ENCODE data around the gene SLC25A22. TPM values are rescaled to one million over a fixed set of nuclear protein-coding genes. Genes with fewer than 3 reads are reported as not detected.

SLC25A22 gene
- total RNA-seq, 1 experiment from 2014 or later = 24.6 TPM

GRCh38 chr11:839280-839623 is 41.2 kb upstream of the SLC25A22 start:
- Histone ChIP-seq H3F3A (ENCODE audit: insufficient read depth, low read depth) (peaks cover 21% of the 10 kb centered on the region; the same call in 1 of the 2 replicates), H3K27ac (no peak overlapping the region), H2AFZ (no peak overlapping the region), H3K4me2 (no peak overlapping the region), H3K79me2 (ENCODE audit: low read depth) (peaks cover 21% of the 10 kb centered on the region), H3K36me3 (ENCODE audit: low read depth) (no peaks in the 10 kb centered on the region), H3K9me2 (ENCODE audit: insufficient read depth) (no peaks in the 10 kb centered on the region), H4K20me1 (ENCODE audit: insufficient read depth) (peaks cover 18% of the 10 kb centered on the region), H3K4me1 (replicated peaks; ENCODE audit: insufficient read depth) (peaks cover 21% of the 10 kb centered on the region), H3K9me3 (ENCODE audit: insufficient read depth, low read depth) (no peaks in the 10 kb centered on the region), H3K27me3 (ENCODE audit: insufficient read depth, low read depth) (no peaks in the 10 kb centered on the region), H3K4me3 (no peak overlapping the region)
- no peak for DNase-seq
- no TSS peak for BruUV-seq (replicated peaks)
- POLR2A ChIA-PET (ENCODE audit: unreplicated experiment) = no interaction called here
- intact Hi-C loops (cut with micrococcal nuclease; ENCODE audit: unreplicated experiment) = no loop called here
- TF ChIP-seq EZH2 (IDR thresholded peaks at IDR 0.05; ENCODE audit: low read depth) = no peak
- TF ChIP-seq, protein P1, sequence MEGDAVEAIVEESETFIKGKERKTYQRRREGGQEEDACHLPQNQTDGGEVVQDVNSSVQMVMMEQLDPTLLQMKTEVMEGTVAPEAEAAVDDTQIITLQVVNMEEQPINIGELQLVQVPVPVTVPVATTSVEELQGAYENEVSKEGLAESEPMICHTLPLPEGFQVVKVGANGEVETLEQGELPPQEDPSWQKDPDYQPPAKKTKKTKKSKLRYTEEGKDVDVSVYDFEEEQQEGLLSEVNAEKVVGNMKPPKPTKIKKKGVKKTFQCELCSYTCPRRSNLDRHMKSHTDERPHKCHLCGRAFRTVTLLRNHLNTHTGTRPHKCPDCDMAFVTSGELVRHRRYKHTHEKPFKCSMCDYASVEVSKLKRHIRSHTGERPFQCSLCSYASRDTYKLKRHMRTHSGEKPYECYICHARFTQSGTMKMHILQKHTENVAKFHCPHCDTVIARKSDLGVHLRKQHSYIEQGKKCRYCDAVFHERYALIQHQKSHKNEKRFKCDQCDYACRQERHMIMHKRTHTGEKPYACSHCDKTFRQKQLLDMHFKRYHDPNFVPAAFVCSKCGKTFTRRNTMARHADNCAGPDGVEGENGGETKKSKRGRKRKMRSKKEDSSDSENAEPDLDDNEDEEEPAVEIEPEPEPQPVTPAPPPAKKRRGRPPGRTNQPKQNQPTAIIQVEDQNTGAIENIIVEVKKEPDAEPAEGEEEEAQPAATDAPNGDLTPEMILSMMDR (conservative IDR thresholded peaks at IDR 0.05) = no peak
- CTCF ChIA-PET = no interaction called here

DNA sequence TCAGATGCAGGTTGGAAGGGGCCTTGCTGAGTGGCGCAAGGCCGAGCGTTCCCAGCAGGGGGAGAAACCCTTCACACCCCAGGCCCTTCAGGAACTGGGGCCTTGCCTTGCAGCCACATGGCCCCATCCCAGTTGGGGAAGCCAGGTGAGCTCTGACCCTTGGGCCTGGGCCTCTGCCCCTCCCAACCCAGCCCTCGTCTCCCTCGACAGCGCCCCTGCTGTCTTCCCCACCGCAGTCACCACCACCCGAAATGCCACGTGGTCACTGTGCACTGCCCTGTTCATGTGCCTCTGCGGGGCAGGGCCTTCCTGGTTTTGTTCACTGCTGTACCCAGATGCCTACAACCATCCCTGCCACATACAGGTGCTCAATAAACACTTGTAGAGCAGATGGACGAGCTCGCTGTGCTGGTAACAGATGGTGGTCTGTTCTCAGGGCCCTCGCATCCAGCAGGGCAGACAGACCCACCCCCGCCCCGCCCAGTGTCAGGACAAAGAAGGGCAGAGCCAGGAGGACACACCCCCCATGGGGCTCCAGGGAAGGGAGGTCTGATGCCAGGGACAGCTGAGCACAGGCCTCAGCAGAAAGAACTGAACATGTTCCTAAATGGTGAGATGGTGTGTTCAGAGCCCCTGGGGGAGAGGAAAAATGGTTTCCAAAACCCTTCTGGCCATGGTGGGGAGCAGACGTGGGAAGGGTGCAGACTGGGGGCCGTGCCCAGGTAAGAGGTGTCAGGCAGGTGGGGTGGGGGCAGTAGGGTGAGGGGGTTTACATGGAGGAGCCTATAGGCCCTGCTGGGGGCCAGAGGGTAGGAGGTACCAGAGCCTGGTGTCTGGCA is 40.6 kb upstream of the SLC25A22 start:
- TF ChIP-seq, protein P1 (conservative IDR thresholded peaks at IDR 0.05) = no peak
- TF ChIP-seq EZH2 (IDR thresholded peaks at IDR 0.05; ENCODE audit: low read depth) = no peak
- H3K27ac ChIP-seq = no peak overlapping the region
- intact Hi-C loops (cut with micrococcal nuclease; ENCODE audit: unreplicated experiment) = no loop called here
- no peak for DNase-seq
- ChIA-PET CTCF (no interaction called here), POLR2A (ENCODE audit: unreplicated experiment) (no interaction called here)
- H3K36me3 ChIP-seq (ENCODE audit: low read depth) = no peaks in the 10 kb centered on the region
- H4K20me1 ChIP-seq (ENCODE audit: insufficient read depth) = peaks cover 18% of the 10 kb centered on the region
- H3F3A ChIP-seq (ENCODE audit: insufficient read depth, low read depth) = peaks cover 26% of the 10 kb centered on the region; the same call in 1 of the 2 replicates
- no peak overlapping the region for H3K4me2 ChIP-seq
- no TSS peak for BruUV-seq (replicated peaks)
- no peaks in the 10 kb centered on the region for H3K27me3 ChIP-seq (ENCODE audit: insufficient read depth, low read depth)
- H3K9me3 ChIP-seq (ENCODE audit: insufficient read depth, low read depth) = no peaks in the 10 kb centered on the region
- peaks cover 20% of the 10 kb centered on the region for H3K4me1 ChIP-seq (replicated peaks; ENCODE audit: insufficient read depth)
- no peak overlapping the region for H3K4me3 ChIP-seq
- no peak overlapping the region for H2AFZ ChIP-seq
- H3K79me2 ChIP-seq (ENCODE audit: low read depth) = peaks cover 27% of the 10 kb centered on the region
- no peaks in the 10 kb centered on the region for H3K9me2 ChIP-seq (ENCODE audit: insufficient read depth)

- Histone ChIP-seq H3K4me1 (replicated peaks; ENCODE audit: insufficient read depth) (peaks cover 19% of the 10 kb centered on the region), H3K79me2 (ENCODE audit: low read depth) (peaks cover 31% of the 10 kb centered on the region), H4K20me1 (ENCODE audit: insufficient read depth) (peaks cover 18% of the 10 kb centered on the region), H3K27me3 (ENCODE audit: insufficient read depth, low read depth) (no peaks in the 10 kb centered on the region), H2AFZ (no peak overlapping the region), H3F3A (ENCODE audit: insufficient read depth, low read depth) (peaks cover 26% of the 10 kb centered on the region; the same call in 1 of the 2 replicates), H3K9me3 (ENCODE audit: insufficient read depth, low read depth) (no peaks in the 10 kb centered on the region), H3K4me3 (no peak overlapping the region), H3K36me3 (ENCODE audit: low read depth) (no peaks in the 10 kb centered on the region), H3K4me2 (no peak overlapping the region), H3K27ac (no peak overlapping the region), H3K9me2 (ENCODE audit: insufficient read depth) (no peaks in the 10 kb centered on the region)
- DNase-seq = no peak
- no TSS peak for BruUV-seq (replicated peaks)
- intact Hi-C loops (cut with micrococcal nuclease; ENCODE audit: unreplicated experiment) = no loop called here
- POLR2A ChIA-PET (ENCODE audit: unreplicated experiment) = no interaction called here
- CTCF ChIA-PET = no interaction called here
- TF ChIP-seq EZH2 (IDR thresholded peaks at IDR 0.05; ENCODE audit: low read depth) = no peak
- TF ChIP-seq, protein P1 (conservative IDR thresholded peaks at IDR 0.05) = no peak
Observed at GRCh38 chr11:837990-838307, 39.9 kb upstream of the SLC25A22 start.
